HepG2 (cell line): ENCODE results near the gene TMX3. TPM values are rescaled to one million over a fixed set of nuclear protein-coding genes. Genes with fewer than 3 reads are reported as not detected.

Experiments used
- KDM5B ChIP-seq: sonication (generic); formaldehyde crosslinking; IDR thresholded peaks from 2 replicates; pipeline ENCODE4 v1.4.0; 2020; ENCODE audit warnings: missing genetic modification reagents, mild to moderate bottlenecking, borderline replicate concordance
- KLF13 ChIP-seq: sonication (generic); formaldehyde crosslinking; IDR thresholded peaks from 2 replicates; pipeline ENCODE4 v1.4.0; 2020; ENCODE audit warnings: mild to moderate bottlenecking, missing genetic modification reagents
- NFIC ChIP-seq: IDR thresholded peaks from 2 replicates; pipeline ENCODE4 v1.6.1; 2012; ENCODE audit warnings: mild to moderate bottlenecking, low read length, inconsistent platforms
- ZNF263 ChIP-seq: sonication (generic); formaldehyde crosslinking; IDR thresholded peaks from 2 replicates; pipeline ENCODE4 v1.4.0; 2020; ENCODE audit warnings: missing genetic modification reagents
- ZNF30 ChIP-seq: sonication (generic); formaldehyde crosslinking; IDR thresholded peaks from 2 replicates; pipeline ENCODE4 v1.5.0; 2020; ENCODE audit warnings: mild to moderate bottlenecking, missing genetic modification reagents
- ZNF556 ChIP-seq: sonication (generic); formaldehyde crosslinking; IDR thresholded peaks from 2 replicates; pipeline ENCODE4 v1.4.0; 2020; ENCODE audit warnings: mild to moderate bottlenecking, missing genetic modification reagents, borderline replicate concordance
- ZNF792 ChIP-seq: IDR thresholded peaks from 2 replicates; pipeline ENCODE4 v1.6.1; 2016
- polyA plus RNA-seq, 8 experiments: library from polyadenylated mRNA; depleted of rRNA in 3 of 8; stranded (reverse) in 7 of 8; unstranded in 1 of 8; fragments of >200 nt; fragmentation: Illumina TruSeq in 4 of 8; extraction: Trizol in 4 of 8; gene quantifications; 2 replicates each; pipeline versions ENCODE4 v1.2.1 to v1.2.3, GENCODE V29; 2011 to 2016; ENCODE audit warnings: low read depth in 4 of 8, missing spikeins in 1 of 8, mixed read lengths in 1 of 8; ENCODE audit not compliant: insufficient read depth in 1 of 8
- total RNA-seq, 5 experiments: library from RNA; depleted of rRNA; stranded (reverse); fragments of >200 nt; fragmentation: Illumina TruSeq; extraction: Trizol; gene quantifications; 2 replicates each; pipeline ENCODE4 v1.2.3, GENCODE V29; 2016; ENCODE audit warnings: low read depth in 1 of 5
- TF ChIP-seq, protein P1 (sequence below): sonication (generic); formaldehyde crosslinking; IDR thresholded peaks from 2 replicates; pipeline ENCODE4 v1.5.1; 2020; ENCODE audit warnings: mild to moderate bottlenecking, missing genetic modification reagents, borderline replicate concordance
- TF ChIP-seq, protein P2 (sequence below): sonication (generic); formaldehyde crosslinking; IDR thresholded peaks from 2 replicates; pipeline ENCODE4; 2020; ENCODE audit warnings: missing genetic modification reagents, mild to moderate bottlenecking, borderline replicate concordance
- TF ChIP-seq, protein P3 (sequence below): sonication (generic); formaldehyde crosslinking; IDR thresholded peaks from 2 replicates; pipeline ENCODE4 v1.4.0; 2020; ENCODE audit warnings: missing genetic modification reagents
- TF ChIP-seq, protein P4 (sequence below): sonication (generic); formaldehyde crosslinking; IDR thresholded peaks from 2 replicates; pipeline ENCODE4 v1.8.0; 2022; ENCODE audit warnings: missing genetic modification reagents, mild to moderate bottlenecking, moderate library complexity, borderline replicate concordance
- TF ChIP-seq, protein P5 (sequence below): sonication (generic); formaldehyde crosslinking; IDR thresholded peaks from one replicate; pipeline ENCODE4 v1.5.1; 2020; ENCODE audit warnings: mild to moderate bottlenecking, missing genetic modification reagents; ENCODE audit errors: not compliant biosample characterization

Gene TMX3
- total and polyA plus RNA-seq, 2 of the 13 experiments (the other 11 are each of a cell fraction or from before 2014, with no cell fraction given): 12.9 to 25.0 TPM

DNA sequence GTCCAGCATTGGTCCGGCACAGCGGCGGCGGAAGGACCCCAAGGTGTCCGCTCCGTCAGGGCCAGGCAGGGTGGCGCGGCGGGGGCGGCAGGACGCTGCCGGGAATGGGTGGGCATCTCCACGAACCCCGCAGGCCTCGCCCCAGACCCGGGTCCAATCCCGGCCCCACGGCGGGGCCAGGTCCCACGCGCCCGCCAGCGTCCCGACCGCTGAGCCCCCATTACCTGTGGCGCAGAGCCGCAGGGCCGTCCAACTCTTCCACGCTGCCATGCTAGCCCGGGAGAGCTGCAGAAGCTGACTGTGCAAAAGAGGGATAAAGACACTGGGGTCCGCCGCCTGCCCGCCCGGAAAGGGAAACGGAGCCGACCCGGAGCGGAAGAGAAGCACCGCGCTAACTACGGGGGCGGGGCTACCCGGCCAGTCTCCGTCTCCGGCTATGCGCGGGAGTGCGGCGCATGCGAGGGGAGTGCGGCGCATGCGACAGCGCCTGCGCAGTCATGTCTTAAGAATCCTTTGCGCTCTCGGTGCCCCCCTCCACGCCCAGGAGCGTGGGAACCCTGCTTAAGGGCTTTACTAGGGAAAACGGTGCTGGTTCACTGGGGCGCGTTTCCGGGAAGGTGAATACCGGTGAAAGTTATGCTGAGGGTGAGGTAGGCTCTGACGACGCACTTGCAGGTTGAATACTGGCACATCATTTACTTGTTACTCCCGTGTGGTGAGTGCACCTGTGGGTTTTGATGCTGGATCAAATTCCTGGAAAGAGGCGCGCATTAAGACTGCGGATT is at the start of gene TMX3 (continued):
- TF ChIP-seq, protein P1, sequence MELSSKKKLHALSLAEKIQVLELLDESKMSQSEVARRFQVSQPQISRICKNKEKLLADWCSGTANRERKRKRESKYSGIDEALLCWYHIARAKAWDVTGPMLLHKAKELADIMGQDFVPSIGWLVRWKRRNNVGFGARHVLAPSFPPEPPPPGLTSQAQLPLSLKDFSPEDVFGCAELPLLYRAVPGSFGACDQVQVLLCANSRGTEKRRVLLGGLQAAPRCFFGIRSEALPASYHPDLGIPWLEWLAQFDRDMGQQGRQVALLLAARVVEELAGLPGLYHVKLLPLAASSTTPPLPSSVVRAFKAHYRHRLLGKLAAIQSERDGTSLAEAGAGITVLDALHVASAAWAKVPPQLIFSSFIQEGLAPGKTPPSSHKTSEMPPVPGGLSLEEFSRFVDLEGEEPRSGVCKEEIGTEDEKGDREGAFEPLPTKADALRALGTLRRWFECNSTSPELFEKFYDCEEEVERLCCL: peak; percentile 60; the same call in 1 of the 2 replicates
- TF ChIP-seq, protein P2, sequence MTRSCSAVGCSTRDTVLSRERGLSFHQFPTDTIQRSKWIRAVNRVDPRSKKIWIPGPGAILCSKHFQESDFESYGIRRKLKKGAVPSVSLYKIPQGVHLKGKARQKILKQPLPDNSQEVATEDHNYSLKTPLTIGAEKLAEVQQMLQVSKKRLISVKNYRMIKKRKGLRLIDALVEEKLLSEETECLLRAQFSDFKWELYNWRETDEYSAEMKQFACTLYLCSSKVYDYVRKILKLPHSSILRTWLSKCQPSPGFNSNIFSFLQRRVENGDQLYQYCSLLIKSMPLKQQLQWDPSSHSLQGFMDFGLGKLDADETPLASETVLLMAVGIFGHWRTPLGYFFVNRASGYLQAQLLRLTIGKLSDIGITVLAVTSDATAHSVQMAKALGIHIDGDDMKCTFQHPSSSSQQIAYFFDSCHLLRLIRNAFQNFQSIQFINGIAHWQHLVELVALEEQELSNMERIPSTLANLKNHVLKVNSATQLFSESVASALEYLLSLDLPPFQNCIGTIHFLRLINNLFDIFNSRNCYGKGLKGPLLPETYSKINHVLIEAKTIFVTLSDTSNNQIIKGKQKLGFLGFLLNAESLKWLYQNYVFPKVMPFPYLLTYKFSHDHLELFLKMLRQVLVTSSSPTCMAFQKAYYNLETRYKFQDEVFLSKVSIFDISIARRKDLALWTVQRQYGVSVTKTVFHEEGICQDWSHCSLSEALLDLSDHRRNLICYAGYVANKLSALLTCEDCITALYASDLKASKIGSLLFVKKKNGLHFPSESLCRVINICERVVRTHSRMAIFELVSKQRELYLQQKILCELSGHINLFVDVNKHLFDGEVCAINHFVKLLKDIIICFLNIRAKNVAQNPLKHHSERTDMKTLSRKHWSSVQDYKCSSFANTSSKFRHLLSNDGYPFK (CRISPR knock-in tag): peak; percentile 88; the same call in 1 of the 2 replicates
- TF ChIP-seq KDM5B: peak; percentile 94
- TF ChIP-seq, protein P3, sequence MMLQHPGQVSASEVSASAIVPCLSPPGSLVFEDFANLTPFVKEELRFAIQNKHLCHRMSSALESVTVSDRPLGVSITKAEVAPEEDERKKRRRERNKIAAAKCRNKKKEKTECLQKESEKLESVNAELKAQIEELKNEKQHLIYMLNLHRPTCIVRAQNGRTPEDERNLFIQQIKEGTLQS (CRISPR knock-in tag): no peak
- no peak for TF ChIP-seq ZNF30 (CRISPR knock-in tag)
- TF ChIP-seq ZNF556: no peak; the same call in 1 of the 2 replicates
- peak; percentile 81 for TF ChIP-seq ZNF792 (CRISPR knock-in tag)
- TF ChIP-seq NFIC: no peak
- no peak for TF ChIP-seq KLF13 (CRISPR knock-in tag)
- TF ChIP-seq, protein P4, sequence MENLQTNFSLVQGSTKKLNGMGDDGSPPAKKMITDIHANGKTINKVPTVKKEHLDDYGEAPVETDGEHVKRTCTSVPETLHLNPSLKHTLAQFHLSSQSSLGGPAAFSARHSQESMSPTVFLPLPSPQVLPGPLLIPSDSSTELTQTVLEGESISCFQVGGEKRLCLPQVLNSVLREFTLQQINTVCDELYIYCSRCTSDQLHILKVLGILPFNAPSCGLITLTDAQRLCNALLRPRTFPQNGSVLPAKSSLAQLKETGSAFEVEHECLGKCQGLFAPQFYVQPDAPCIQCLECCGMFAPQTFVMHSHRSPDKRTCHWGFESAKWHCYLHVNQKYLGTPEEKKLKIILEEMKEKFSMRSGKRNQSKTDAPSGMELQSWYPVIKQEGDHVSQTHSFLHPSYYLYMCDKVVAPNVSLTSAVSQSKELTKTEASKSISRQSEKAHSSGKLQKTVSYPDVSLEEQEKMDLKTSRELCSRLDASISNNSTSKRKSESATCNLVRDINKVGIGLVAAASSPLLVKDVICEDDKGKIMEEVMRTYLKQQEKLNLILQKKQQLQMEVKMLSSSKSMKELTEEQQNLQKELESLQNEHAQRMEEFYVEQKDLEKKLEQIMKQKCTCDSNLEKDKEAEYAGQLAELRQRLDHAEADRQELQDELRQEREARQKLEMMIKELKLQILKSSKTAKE: no peak; the same call in 1 of the 2 replicates
- TF ChIP-seq ZNF263 (CRISPR knock-in tag): peak; percentile 72
- TF ChIP-seq, protein P5, sequence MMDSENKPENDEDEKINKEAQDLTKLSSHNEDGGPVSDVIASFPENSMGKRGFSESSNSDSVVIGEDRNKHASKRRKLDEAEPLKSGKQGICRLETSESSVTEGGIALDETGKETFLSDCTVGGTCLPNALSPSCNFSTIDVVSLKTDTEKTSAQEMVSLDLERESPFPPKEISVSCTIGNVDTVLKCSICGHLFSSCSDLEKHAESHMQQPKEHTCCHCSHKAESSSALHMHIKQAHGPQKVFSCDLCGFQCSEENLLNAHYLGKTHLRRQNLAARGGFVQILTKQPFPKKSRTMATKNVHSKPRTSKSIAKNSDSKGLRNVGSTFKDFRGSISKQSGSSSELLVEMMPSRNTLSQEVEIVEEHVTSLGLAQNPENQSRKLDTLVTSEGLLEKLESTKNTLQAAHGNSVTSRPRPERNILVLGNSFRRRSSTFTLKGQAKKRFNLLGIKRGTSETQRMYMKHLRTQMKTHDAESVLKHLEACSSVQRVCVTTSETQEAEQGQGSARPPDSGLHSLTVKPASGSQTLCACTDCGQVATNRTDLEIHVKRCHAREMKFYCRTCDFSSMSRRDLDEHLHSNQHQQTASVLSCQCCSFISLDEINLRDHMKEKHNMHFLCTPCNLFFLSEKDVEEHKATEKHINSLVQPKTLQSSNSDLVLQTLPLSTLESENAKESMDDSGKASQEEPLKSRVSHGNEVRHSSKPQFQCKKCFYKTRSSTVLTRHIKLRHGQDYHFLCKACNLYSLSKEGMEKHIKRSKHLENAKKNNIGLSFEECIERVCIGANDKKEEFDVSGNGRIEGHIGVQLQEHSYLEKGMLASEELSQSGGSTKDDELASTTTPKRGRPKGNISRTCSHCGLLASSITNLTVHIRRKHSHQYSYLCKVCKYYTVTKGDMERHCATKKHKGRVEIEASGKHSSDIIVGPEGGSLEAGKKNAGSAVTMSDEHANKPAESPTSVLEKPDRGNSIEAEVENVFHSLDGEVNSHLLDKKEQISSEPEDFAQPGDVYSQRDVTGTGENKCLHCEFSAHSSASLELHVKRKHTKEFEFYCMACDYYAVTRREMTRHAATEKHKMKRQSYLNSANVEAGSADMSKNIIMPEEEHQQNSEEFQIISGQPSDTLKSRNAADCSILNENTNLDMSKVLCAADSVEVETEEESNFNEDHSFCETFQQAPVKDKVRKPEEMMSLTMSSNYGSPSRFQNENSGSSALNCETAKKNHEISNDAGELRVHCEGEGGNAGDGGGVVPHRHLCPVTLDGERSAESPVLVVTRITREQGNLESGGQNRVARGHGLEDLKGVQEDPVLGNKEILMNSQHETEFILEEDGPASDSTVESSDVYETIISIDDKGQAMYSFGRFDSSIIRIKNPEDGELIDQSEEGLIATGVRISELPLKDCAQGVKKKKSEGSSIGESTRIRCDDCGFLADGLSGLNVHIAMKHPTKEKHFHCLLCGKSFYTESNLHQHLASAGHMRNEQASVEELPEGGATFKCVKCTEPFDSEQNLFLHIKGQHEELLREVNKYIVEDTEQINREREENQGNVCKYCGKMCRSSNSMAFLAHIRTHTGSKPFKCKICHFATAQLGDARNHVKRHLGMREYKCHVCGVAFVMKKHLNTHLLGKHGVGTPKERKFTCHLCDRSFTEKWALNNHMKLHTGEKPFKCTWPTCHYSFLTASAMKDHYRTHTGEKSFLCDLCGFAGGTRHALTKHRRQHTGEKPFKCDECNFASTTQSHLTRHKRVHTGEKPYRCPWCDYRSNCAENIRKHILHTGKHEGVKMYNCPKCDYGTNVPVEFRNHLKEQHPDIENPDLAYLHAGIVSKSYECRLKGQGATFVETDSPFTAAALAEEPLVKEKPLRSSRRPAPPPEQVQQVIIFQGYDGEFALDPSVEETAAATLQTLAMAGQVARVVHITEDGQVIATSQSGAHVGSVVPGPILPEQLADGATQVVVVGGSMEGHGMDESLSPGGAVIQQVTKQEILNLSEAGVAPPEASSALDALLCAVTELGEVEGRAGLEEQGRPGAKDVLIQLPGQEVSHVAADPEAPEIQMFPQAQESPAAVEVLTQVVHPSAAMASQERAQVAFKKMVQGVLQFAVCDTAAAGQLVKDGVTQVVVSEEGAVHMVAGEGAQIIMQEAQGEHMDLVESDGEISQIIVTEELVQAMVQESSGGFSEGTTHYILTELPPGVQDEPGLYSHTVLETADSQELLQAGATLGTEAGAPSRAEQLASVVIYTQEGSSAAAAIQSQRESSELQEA (CRISPR knock-in tag): peak; percentile 74
